AG09319 (cell line): ENCODE measurements around the gene MRTFA.
"Not testable (repeated sequence)": the region's sequence is repeated elsewhere in the genome, so short reads cannot be mapped to it uniquely, and the experiment has no call there.

ENCODE experiments used
- DNase-seq: peaks from one replicate; pipeline ENCODE4 v3.0.0-alpha.2; 2010; ENCODE audit warnings: low read depth; ENCODE audit errors: extremely low read depth
- TF ChIP-seq, protein P1 (sequence below): IDR thresholded peaks from 2 replicates; pipeline ENCODE4 v1.5.1; 2011; ENCODE audit warnings: low read depth, mild to moderate bottlenecking, inconsistent platforms, low read length, moderate library complexity

The MRTFA gene

DNA sequence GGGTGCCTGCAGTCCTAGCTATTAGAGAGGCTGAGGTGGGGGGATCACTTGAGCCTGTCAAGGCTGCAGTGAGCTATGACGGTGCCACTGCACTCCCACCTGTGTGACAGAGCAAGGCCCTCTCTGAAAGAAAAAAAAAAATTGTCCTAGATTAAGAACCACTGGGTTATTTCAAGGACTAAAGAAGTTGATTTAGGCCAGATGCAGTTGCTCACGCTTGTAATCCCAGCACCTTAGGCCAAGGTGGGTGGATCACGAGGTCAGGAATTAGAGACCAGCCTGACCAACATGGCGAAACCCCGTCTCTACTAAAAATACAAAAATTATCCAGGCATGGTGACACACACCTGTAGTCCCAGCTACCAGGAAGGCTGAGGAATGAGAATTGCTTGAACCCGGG lies 129.0 kb downstream of the MRTFA start:
- TF ChIP-seq, protein P1, sequence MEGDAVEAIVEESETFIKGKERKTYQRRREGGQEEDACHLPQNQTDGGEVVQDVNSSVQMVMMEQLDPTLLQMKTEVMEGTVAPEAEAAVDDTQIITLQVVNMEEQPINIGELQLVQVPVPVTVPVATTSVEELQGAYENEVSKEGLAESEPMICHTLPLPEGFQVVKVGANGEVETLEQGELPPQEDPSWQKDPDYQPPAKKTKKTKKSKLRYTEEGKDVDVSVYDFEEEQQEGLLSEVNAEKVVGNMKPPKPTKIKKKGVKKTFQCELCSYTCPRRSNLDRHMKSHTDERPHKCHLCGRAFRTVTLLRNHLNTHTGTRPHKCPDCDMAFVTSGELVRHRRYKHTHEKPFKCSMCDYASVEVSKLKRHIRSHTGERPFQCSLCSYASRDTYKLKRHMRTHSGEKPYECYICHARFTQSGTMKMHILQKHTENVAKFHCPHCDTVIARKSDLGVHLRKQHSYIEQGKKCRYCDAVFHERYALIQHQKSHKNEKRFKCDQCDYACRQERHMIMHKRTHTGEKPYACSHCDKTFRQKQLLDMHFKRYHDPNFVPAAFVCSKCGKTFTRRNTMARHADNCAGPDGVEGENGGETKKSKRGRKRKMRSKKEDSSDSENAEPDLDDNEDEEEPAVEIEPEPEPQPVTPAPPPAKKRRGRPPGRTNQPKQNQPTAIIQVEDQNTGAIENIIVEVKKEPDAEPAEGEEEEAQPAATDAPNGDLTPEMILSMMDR, result no peak
- DNase-seq, result no peak

GRCh38 chr22:40506762-40507161 lies 129.8 kb downstream of the MRTFA start:
- no peak for DNase-seq
- TF ChIP-seq, protein P1, result no peak

DNA sequence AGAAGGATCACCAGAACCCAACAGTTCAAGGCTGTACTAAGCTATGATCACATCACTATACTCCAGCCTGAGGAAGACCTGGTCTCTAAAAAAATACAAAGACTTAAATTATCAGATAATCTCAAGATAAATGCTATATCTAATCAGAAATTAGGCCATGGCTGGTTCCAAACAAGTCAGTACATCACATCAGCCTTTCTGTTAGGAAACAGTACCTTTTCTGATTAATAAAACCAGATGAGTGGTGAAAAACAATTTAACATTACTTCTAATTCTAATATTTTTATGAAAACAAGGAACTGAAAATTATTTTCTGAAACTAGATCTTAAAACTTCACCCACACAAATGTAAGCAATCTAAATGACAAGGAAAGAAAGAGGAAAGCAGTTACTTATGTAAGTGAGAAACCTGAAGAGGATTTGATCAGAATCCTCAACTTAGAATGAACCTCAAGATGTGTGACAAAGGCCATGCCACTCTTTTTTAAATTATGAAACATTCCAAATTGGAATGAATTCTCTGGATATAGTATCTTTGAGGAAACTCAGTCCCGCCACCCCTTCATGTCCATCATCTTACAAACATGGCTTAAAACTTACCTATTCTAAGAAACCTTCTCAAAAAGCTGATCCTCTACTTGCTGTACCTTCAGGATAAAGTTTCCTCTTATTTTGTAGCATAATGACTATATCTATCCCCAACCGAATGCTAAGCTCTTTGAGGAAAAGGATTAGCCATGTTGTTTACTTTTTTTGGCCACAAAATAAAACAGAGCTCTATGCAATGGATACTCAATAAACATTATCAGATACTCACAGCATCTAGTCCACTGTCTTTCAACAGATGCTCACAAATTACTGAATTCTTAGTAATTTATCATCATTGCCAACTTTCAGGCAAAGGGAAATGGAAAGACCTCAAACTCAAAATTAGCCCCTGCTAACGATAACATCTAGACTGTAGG lies 132.0 kb downstream of the MRTFA start:
- DNase-seq, result no peak
- TF ChIP-seq, protein P1, result no peak

- no peak for DNase-seq
- TF ChIP-seq, protein P1, result no peak
Measured at GRCh38 chr22:40502919-40503318, 133.6 kb downstream of the MRTFA start.

GRCh38 chr22:40500465-40500786 lies 136.1 kb downstream of the MRTFA start:
- DNase-seq, result not testable (repeated sequence)

DNA sequence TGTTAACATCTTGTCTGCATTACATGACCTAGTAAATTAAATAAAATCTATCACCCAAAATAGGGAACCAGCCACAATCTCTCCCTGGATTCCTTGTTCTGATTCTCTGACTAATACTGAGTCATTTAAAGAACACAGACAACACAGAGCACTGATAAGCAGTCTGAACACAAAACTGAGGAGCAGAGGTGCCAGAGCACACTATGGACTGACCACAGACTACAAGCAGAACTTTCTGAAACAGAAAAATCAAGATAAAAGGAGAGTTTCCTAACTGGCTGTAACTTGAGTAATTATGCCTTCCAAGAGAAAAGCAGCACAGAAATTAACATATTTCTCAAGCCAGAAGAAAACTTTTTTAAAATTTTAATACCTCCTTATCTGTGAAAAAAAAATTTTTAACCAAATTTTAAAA lies 137.3 kb downstream of the MRTFA start:
- TF ChIP-seq, protein P1, result no peak
- peak; percentile 81 for DNase-seq

DNA sequence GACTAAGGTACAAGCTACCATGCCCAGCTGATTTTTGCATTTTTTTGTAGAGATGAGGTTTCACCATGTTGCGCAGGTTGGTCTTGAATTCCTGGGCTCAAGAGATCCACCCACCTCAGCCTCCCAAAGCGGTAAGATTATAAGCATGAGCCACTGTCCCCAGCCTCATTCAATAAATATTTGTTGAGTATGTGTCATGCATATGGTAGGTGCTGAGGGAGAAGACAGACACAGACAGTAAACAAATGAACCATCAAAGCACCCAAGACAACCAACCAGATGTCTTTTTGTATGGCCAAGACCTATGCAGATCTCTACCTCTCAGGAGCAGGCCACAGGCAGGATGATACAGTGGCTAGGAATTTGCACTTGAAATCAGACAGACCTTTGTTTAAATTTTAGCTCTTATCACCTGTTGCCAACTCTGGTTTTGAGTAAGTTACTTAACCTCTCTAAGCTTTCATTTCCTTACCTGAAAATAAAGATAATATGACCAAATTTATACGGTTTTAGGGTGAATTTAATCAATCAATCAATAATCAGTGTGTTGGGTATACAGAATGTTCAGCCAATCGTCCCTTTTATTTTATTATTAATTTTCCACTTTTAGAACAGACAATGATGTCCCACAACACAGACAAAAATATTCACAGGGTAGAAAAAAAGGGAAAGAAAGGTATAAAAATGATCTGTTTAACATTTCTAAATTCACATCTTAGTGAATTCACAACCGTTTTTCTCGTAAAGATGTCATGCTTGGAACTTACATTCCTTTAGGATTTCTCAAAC lies 137.9 kb downstream of the MRTFA start:
- TF ChIP-seq, protein P1, result no peak
- DNase-seq, result no peak
